Measurements from ENCODE around the gene ADORA3.

ADORA3 gene

GRCh38 chr1:111507411-111508201, 4.2 kb upstream of the ADORA3 start:
- DNase-seq: peak; percentile 93 to 98 (median 96)

- DNase-seq: no peak
Observed at GRCh38 chr1:111506561-111506960, 3.1 kb upstream of the ADORA3 start.

GRCh38 chr1:111505641-111506119, 2.2 kb upstream of the ADORA3 start:
- peak; percentile 75 to 90 (median 86) for DNase-seq

GRCh38 chr1:111504097-111504496, 664 bp upstream of the ADORA3 start:
- no peak for DNase-seq

- DNase-seq: peak in 3 of 4 experiments; percentile 26 to 61 (median 52)
Observed at GRCh38 chr1:111501645-111502044, 1.8 kb downstream of the ADORA3 start.

GRCh38 chr1:111499026-111499785, 4.2 kb downstream of the ADORA3 start:
- DNase-seq: no peak

GRCh38 chr1:111497592-111497991, 5.8 kb downstream of the ADORA3 start:
- DNase-seq: peak in 2 of 4 experiments; percentile 59 to 65

- DNase-seq: no peak
Observed at GRCh38 chr1:111496398-111496797, 7.0 kb downstream of the ADORA3 start.

- no peak for DNase-seq
Observed at GRCh38 chr1:111491070-111491469, 12.4 kb downstream of the ADORA3 start.

- DNase-seq: no peak
Observed at GRCh38 chr1:111490220-111490619, 13.2 kb downstream of the ADORA3 start.

GRCh38 chr1:111489604-111490003, 13.8 kb downstream of the ADORA3 start:
- peak; percentile 80 to 90 (median 85) for DNase-seq

- no peak for DNase-seq
Observed at GRCh38 chr1:111488669-111489068, 14.8 kb downstream of the ADORA3 start.

- DNase-seq: peak; percentile 29 to 61 (median 46)
Observed at GRCh38 chr1:111487133-111487532, 16.3 kb downstream of the ADORA3 start.

- no peak for DNase-seq
Observed at GRCh38 chr1:111486431-111486830, 17.0 kb downstream of the ADORA3 start.

GRCh38 chr1:111484391-111485026, 18.9 kb downstream of the ADORA3 start:
- DNase-seq: no peak

- peak; percentile 22 to 70 (median 58) for DNase-seq
Observed at GRCh38 chr1:111483876-111484275, 19.6 kb downstream of the ADORA3 start.

GRCh38 chr1:111483166-111483565, 20.3 kb downstream of the ADORA3 start:
- no peak for DNase-seq

- peak; percentile 86 to 92 (median 90) for DNase-seq
Observed at GRCh38 chr1:111481387-111482221, 21.8 kb downstream of the ADORA3 start.

GRCh38 chr1:111480674-111481073, 22.8 kb downstream of the ADORA3 start:
- DNase-seq: peak; percentile 34 to 70 (median 58)

GRCh38 chr1:111476761-111477309, 26.6 kb downstream of the ADORA3 start:
- peak in 3 of 4 experiments; percentile 45 to 74 (median 49) for DNase-seq

- DNase-seq: no peak
Observed at GRCh38 chr1:111476214-111476613, 27.2 kb downstream of the ADORA3 start.

- DNase-seq: no peak
Observed at GRCh38 chr1:111475701-111476100, 27.7 kb downstream of the ADORA3 start.

Measured in suppressor macrophage (primary cell).